ENCODE measurements around the gene ZNF827. TPM values are rescaled to one million over a fixed set of nuclear protein-coding genes. Genes with fewer than 3 reads are reported as not detected.

Gene ZNF827
- total RNA-seq, 4 donors from 2014 or later = 7.2 to 16.1 (median 10.9) TPM

DNA sequence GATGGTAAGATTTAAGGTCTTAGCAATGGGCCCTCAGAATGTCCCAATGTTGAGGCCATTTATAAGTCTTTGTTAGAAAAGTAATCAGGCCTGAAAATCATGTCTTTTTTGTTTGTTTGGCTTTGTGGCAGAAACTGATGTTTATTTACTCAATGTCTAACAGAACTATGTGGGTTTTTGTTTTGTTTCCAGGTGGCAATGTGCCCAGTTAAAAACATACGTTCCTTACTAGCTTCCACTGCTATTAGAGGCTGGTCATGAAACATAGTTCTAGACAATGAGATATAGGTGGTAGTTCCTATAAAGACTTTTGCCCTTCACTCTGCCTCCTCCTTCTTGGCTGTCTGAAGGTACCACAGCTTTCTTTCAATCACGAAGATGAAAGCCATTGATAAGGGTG lies 149.9 kb downstream of the ZNF827 start:
- Histone ChIP-seq H3K9me3 (no peaks in the 10 kb centered on the region), H3K27ac (no peak overlapping the region), H3K4me1 (peaks cover 26 to 33% of the 10 kb centered on the region in 2 donors), H3K27me3 (no peaks in the 10 kb centered on the region), H3K36me3 (no peaks in the 10 kb centered on the region), H3K4me3 (no peak overlapping the region)
- intact Hi-C loops (cut with DNase I; ENCODE audit: low total_unique reads) (no loop called here), in situ Hi-C loops (cut with MboI; ENCODE audit: low sequenced_read_pairs in 4 of 4) (no loop called here)
- TF ChIP-seq, protein P1, sequence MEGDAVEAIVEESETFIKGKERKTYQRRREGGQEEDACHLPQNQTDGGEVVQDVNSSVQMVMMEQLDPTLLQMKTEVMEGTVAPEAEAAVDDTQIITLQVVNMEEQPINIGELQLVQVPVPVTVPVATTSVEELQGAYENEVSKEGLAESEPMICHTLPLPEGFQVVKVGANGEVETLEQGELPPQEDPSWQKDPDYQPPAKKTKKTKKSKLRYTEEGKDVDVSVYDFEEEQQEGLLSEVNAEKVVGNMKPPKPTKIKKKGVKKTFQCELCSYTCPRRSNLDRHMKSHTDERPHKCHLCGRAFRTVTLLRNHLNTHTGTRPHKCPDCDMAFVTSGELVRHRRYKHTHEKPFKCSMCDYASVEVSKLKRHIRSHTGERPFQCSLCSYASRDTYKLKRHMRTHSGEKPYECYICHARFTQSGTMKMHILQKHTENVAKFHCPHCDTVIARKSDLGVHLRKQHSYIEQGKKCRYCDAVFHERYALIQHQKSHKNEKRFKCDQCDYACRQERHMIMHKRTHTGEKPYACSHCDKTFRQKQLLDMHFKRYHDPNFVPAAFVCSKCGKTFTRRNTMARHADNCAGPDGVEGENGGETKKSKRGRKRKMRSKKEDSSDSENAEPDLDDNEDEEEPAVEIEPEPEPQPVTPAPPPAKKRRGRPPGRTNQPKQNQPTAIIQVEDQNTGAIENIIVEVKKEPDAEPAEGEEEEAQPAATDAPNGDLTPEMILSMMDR (IDR thresholded peaks at IDR 0.05 in 4 of 5, conservative IDR thresholded peaks at IDR 0.05 in 1 of 5) = no peak
- no peak for TF ChIP-seq POLR2A (IDR thresholded peaks at IDR 0.05)
- DNase-seq (no peak), ATAC-seq (no peak)

DNA sequence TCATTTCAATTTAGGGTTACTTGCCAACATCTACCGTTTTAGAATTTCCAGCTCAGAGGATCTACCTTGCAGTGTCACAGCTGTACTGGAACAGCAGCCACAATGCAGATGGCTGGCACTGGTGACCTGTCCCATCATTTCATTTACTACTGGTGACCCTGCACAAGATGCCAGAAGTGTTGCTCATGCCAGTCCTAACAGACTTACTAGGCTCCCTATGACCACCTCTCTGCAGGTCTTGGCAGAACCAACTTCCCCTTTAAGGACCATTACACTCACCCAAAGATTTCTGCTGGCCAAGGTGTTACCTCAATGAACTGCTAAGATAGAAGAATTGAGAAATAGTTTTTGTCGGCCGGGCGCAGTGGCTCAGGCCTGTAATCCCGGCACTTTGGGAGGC lies 151.8 kb downstream of the ZNF827 start:
- intact Hi-C loops (cut with DNase I; ENCODE audit: low total_unique reads) = no loop called here
- Histone ChIP-seq H3K4me3 (no peak overlapping the region), H3K4me1 (peaks cover 15 to 26% of the 10 kb centered on the region in 2 donors), H3K27me3 (no peaks in the 10 kb centered on the region), H3K27ac (peak overlapping the region in 1 of 4 donors; percentile 17), H3K9me3 (no peaks in the 10 kb centered on the region), H3K36me3 (no peaks in the 10 kb centered on the region)
- TF ChIP-seq, protein P1 (IDR thresholded peaks at IDR 0.05 in 4 of 5, conservative IDR thresholded peaks at IDR 0.05 in 1 of 5) = no peak
- no peak for TF ChIP-seq POLR2A (IDR thresholded peaks at IDR 0.05)
- in situ Hi-C loops (cut with MboI; ENCODE audit: low sequenced_read_pairs in 4 of 4) = no loop called here
- ATAC-seq (no peak), DNase-seq (no peak)

GRCh38 chr4:145786261-145786660 lies 152.4 kb downstream of the ZNF827 start:
- Histone ChIP-seq H3K4me1 (peaks cover 11 to 21% of the 10 kb centered on the region in 2 donors), H3K9me3 (no peaks in the 10 kb centered on the region), H3K27ac (peak overlapping the region in 1 of 4 donors; percentile 17), H3K36me3 (no peaks in the 10 kb centered on the region), H3K4me3 (no peak overlapping the region), H3K27me3 (no peaks in the 10 kb centered on the region)
- intact Hi-C loops (cut with DNase I; ENCODE audit: low total_unique reads) = no loop called here
- in situ Hi-C loops (cut with MboI; ENCODE audit: low sequenced_read_pairs in 4 of 4) = no loop called here
- DNase-seq (no peak), ATAC-seq (no peak)
- no peak for TF ChIP-seq POLR2A (IDR thresholded peaks at IDR 0.05)
- TF ChIP-seq, protein P1 (IDR thresholded peaks at IDR 0.05 in 4 of 5, conservative IDR thresholded peaks at IDR 0.05 in 1 of 5) = no peak

GRCh38 chr4:145785391-145786008 lies 153.1 kb downstream of the ZNF827 start:
- in situ Hi-C loops (cut with MboI; ENCODE audit: low sequenced_read_pairs in 4 of 4) = no loop called here
- ATAC-seq = peak; percentile 31 to 51

More at GRCh38 chr4:145785391-145786008, 153.1 kb downstream of the ZNF827 start:
- intact Hi-C loops (cut with DNase I; ENCODE audit: low total_unique reads) = no loop called here
- no peaks in the 10 kb centered on the region for H3K27me3 ChIP-seq
- no peak for DNase-seq
- no peaks in the 10 kb centered on the region for H3K36me3 ChIP-seq
- H3K27ac ChIP-seq = peak overlapping the region in 2 of 4 donors; percentile 2 to 4
- H3K4me1 ChIP-seq = peaks cover 11 to 17% of the 10 kb centered on the region in 2 donors
- H3K9me3 ChIP-seq = no peaks in the 10 kb centered on the region
- TF ChIP-seq POLR2A (IDR thresholded peaks at IDR 0.05) = no peak
- TF ChIP-seq, protein P1 (IDR thresholded peaks at IDR 0.05 in 4 of 5, conservative IDR thresholded peaks at IDR 0.05 in 1 of 5) = no peak
- no peak overlapping the region for H3K4me3 ChIP-seq

Measured in gastrocnemius medialis (tissue), 4 donors.